Stomach (tissue), 9 donors: Measurements from ENCODE around the gene SPATA3. TPM values are rescaled to one million over a fixed set of nuclear protein-coding genes. Genes with fewer than 3 reads are reported as not detected.

Experiments used
- DNase-seq, 2 donors: peaks; one replicate each; pipeline versions ENCODE4 v3.0.0 to v3.0.0-alpha.2; 2013 to 2019
- H3K27ac ChIP-seq, 5 donors: fragments of 200-600 bp in 4 of 5; sonication (generic) in 4 of 5; one replicate each; pipeline ENCODE4 v1.5.1; 2013 to 2019; ENCODE audit warnings: mild to moderate bottlenecking in 1 of 5, moderate library complexity in 1 of 5
- H3K27me3 ChIP-seq, 3 donors: fragments of 200-600 bp; sonication (generic); one replicate each; pipeline ENCODE4 v1.5.1; 2017 to 2019; ENCODE audit warnings: mixed run types in 1 of 3
- H3K36me3 ChIP-seq, 4 donors: fragments of 200-600 bp; sonication (generic); 1 replicate in 3 of 4; 2 replicates in 1 of 4; pipeline ENCODE4 v1.5.1; 2016 to 2019
- H3K4me1 ChIP-seq, 4 donors: fragments of 200-600 bp; sonication (generic); one replicate each; pipeline ENCODE4 v1.5.1; 2016 to 2019
- H3K4me3 ChIP-seq, 4 donors: fragments of 200-600 bp; sonication (generic) in 3 of 4; one replicate each; pipeline ENCODE4 v1.5.1; 2016 to 2019; ENCODE audit warnings: mild to moderate bottlenecking in 1 of 4
- H3K9me3 ChIP-seq, 4 donors: fragments of 200-600 bp; sonication (generic); one replicate each; pipeline ENCODE4 v1.5.1; 2016 to 2019
- CTCF ChIP-seq, 7 experiments: fragments of 450-650 bp in 4 of 7; fragments of 200-600 bp in 3 of 7; sonication (generic) in 3 of 7; IDR thresholded peaks; one replicate each; pipeline ENCODE4 v1.5.1; 2016 to 2019; ENCODE audit warnings: antibody characterized with exemption in 7 of 7, control low read depth in 2 of 7, mild to moderate bottlenecking in 1 of 7
- EP300 ChIP-seq: sonication (generic); formaldehyde crosslinking; IDR thresholded peaks from one replicate; pipeline ENCODE4 v1.6.1; 2017; ENCODE audit warnings: antibody characterized with exemption
- POLR2A ChIP-seq, 4 donors: fragments of 450-650 bp; IDR thresholded peaks; one replicate each; pipeline ENCODE4 v1.6.1; 2016; ENCODE audit warnings: antibody characterized with exemption in 4 of 4, control low read depth in 2 of 4, mild to moderate bottlenecking in 1 of 4, moderate library complexity in 1 of 4
- POLR2AphosphoS5 ChIP-seq, 3 donors: sonication (generic); formaldehyde crosslinking; IDR thresholded peaks; one replicate each; pipeline ENCODE4 v1.6.1; 2016; ENCODE audit warnings: antibody characterized with exemption in 3 of 3
- WGBS, 5 donors: extraction: QIAGEN DNeasy Blood & Tissue Kit in 3 of 5; methylation state at CpG; one replicate each; pipeline versions ENCODE4 v1.1.5 to v1.1.7; 2013 to 2018; 5-methylcytosine and 5-hydroxymethylcytosine counted together
- intact Hi-C: fragments of 100-400 bp; cut with DNase I; formaldehyde crosslinking; loops from one replicate; pipeline ENCODE4 v1.15.1; 2023; ENCODE audit warnings: low total_unique reads
- polyA plus RNA-seq, 3 donors: library from polyadenylated mRNA; stranded (reverse); fragments of 200-250 nt; gene quantifications; one replicate each; pipeline ENCODE4 v1.2.3, GENCODE V29; 2013
- total RNA-seq, 5 donors: library from RNA; depleted of rRNA; stranded (reverse); fragments of >200 nt; gene quantifications; one replicate each; pipeline versions ENCODE4 v1.1.0 to v1.2.3, GENCODE V29; 2014 to 2016
- donor health status: healthy with polysubstance abuse.
- donor health status: Bipolar disorder and iron deficiency.
- donor health status: healthy.

SPATA3 gene
- total and polyA plus RNA-seq, 8 donors = not detected

DNA sequence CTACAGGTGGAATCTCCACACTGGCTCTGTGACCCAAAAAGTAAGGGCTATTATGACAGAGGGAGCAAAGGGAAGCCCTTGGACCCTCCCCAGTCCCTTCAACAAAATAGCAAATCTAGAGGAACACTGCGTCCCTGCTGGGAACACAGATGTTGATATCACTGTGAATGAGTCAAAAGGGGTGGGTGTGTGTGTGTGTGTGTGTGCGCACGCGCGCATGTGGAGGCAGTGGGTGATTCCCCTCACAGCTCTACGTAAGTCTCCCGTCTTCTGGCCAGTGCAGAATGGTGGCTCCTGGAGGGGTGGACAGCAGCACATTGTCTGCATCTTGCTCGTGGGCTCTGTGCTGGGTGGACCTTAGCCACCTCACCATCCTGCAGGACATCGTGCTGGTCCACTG is 33.6 kb downstream of the SPATA3 start:
- intact Hi-C loops = no loop called here
- DNase-seq = no peak

GRCh38 chr2:231030725-231031124 is 34.8 kb downstream of the SPATA3 start:
- peaks cover 0 to 10% (median 2%) of the 10 kb centered on the region in 4 donors for H3K4me1 ChIP-seq
- no peaks in the 10 kb centered on the region for H3K9me3 ChIP-seq
- TF ChIP-seq POLR2A (IDR thresholded peaks at IDR 0.05) (no peak), POLR2AphosphoS5 (IDR thresholded peaks at IDR 0.05) (no peak), EP300 (no peak), CTCF (IDR thresholded peaks at IDR 0.05) (no peak)
- intact Hi-C loops = no loop called here
- H3K27me3 ChIP-seq = peaks cover 0 to 15% (median under 1%) of the 10 kb centered on the region in 3 donors
- no peak for DNase-seq
- 63 to 92% (median 86%) methylated on average over 3 of the region's 3 CpGs for WGBS, 5 donors
- H3K4me3 ChIP-seq = no peak overlapping the region
- no peaks in the 10 kb centered on the region for H3K36me3 ChIP-seq
- H3K27ac ChIP-seq = no peak overlapping the region

More for the DNA sequence above, 33.6 kb downstream of the SPATA3 start:
- Histone ChIP-seq H3K9me3 (no peaks in the 10 kb centered on the region), H3K27ac (no peak overlapping the region), H3K27me3 (peaks cover 0 to 19% (median 0%) of the 10 kb centered on the region in 3 donors), H3K36me3 (no peaks in the 10 kb centered on the region), H3K4me3 (no peak overlapping the region), H3K4me1 (peaks cover 0 to 9% (median 2%) of the 10 kb centered on the region in 4 donors)
- TF ChIP-seq CTCF (IDR thresholded peaks at IDR 0.05) (no peak), POLR2A (IDR thresholded peaks at IDR 0.05) (no peak), EP300 (no peak), POLR2AphosphoS5 (IDR thresholded peaks at IDR 0.05) (no peak)
- WGBS, 5 donors = 77 to 90% (median 86%) methylated on average over 9 of the region's 9 CpGs

DNA sequence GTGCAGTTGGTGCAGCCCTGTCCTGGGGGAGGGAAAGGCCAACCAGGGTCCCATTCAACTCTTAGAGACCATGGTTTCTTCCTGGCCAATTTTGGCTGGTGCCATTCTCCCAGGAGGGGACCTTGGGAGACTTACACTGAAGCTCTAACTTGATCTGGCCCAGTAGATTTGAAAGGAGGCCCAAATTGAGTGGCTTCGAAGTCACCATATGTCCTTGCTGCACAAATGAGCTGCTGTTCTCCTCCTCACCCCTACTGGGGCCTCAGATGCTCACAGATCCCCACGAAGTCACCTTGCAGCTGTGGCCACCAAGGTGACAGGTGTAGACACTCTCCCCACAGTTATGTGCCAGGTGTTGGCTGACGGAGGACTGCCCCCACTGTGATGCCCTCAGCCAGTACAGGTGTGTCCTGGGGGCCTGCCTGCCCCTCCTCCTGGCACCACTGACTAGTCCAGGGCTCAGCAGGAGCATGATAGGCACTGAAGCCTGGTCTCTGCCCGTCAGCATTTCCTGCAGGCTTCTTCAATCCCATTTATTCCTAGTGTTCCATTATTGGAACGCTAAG is 36.7 kb downstream of the SPATA3 start:
- WGBS, 5 donors = 74 to 95% (median 78%) methylated on average over 4 to 5 of the region's 5 CpGs

More for the DNA sequence above, 36.7 kb downstream of the SPATA3 start:
- Histone ChIP-seq H3K36me3 (no peaks in the 10 kb centered on the region), H3K27me3 (peaks cover 0 to 30% (median 15%) of the 10 kb centered on the region in 3 donors), H3K9me3 (no peaks in the 10 kb centered on the region), H3K4me3 (no peak overlapping the region), H3K4me1 (peaks cover 5 to 19% (median 7%) of the 10 kb centered on the region in 4 donors), H3K27ac (no peak overlapping the region)
- TF ChIP-seq CTCF (IDR thresholded peaks at IDR 0.05) (no peak), POLR2AphosphoS5 (IDR thresholded peaks at IDR 0.05) (no peak), POLR2A (IDR thresholded peaks at IDR 0.05) (no peak), EP300 (no peak)
- intact Hi-C loops = no loop called here
- DNase-seq = no peak
